HuH-7.5 (cell line): ENCODE data around the gene TANC2.
A peak's percentile ranks its signal among the peaks of the same experiment; 100 is the strongest.

Source experiments
- DNase-seq: peaks from one replicate; pipeline ENCODE4 v3.0.0; 2011; ENCODE audit warnings: low spot score

TANC2 gene

DNA sequence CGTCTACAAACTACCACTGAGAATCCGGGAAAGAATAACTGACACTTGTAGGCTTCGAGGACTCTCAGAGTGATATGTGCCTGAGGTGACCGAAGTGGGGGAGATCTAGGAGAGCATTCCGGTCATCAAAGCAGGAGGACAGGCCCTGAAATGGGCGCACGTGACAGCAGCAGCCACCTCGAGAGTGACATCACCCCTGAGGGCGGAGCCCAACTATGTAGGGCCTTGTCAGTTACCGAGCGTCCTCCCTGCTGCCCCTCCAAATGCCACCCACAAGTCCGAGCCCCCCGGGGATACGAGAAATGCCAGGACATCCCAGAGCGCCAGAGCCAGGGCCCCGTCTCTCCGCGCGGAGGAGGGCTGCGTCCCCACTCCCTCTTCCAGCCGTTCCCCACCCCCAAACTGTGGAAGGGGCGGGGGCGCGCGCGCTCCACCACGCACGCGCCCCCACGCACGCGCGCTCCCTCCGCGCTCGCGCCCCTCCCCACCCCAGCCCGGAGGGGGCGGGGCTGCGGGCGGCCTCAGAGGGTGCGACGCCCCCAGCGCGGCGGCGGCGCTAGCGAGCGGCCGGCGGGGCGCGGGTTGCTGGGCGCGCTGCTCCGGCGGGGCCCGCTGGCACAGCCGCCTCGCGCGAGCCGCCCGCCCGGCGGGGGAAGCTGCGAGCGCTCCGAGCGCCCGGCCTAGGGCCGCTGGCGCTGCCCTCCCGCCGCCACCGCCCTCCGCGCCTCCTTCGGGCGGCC is at the start of gene TANC2:
Gene TANC2 (plus strand): TSS at position 550 of the 740 bp plus-strand sequence. CDS start 43,325 bp downstream, outside the sequence.
- peak; percentile 81 for DNase-seq

GRCh38 chr17:62916684-62917571 is 49.1 kb upstream of the TANC2 start:
- no peak for DNase-seq

- no peak for DNase-seq
These were observed 46.6 kb upstream of the TANC2 start for GRCh38 chr17:62919388-62919787.

- no peak for DNase-seq
These were observed 45.7 kb upstream of the TANC2 start for GRCh38 chr17:62920300-62920699.

DNA sequence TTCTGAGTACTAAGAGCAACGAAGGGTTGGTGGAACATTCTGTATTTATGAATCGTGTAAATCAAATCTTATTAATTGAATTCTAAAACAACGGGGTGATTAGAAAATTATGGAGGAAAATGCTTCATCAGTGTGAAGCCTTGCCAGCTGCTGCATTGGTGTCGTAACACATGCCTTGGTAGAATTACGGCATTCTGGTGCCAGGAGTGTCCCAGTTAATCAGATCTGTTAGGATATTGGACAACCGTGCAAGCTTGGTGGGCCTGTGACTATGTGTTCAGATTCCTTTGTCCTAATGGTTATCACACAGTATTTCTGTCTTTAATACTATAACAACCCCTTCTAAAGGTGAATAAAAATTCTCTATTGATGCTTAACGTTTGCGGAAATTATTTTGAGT is 44.2 kb upstream of the TANC2 start:
- no peak for DNase-seq

GRCh38 chr17:62923258-62924150 is 42.5 kb upstream of the TANC2 start:
- DNase-seq, result no peak

GRCh38 chr17:62925267-62925836 is 40.7 kb upstream of the TANC2 start:
- no peak for DNase-seq

DNA sequence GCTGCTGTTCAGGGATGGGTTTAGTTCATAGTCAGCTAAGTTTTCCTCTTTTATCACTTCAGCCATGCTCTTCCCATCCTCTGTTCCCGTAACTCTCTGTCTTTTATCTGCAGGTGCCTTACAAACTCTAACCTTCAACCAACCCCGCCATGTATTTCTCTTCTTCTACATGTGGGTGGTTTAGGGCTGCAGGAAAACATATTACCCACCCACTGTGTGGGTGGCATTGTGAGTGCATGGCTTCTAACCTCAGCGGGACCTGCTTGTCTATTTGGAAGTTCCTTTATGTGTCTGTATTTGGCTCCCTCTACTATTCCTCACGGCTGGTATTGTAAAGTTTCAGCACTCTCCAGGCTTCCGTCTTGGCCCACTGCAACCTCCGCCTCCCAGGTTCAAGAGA is 39.0 kb upstream of the TANC2 start:
- DNase-seq, result no peak

DNA sequence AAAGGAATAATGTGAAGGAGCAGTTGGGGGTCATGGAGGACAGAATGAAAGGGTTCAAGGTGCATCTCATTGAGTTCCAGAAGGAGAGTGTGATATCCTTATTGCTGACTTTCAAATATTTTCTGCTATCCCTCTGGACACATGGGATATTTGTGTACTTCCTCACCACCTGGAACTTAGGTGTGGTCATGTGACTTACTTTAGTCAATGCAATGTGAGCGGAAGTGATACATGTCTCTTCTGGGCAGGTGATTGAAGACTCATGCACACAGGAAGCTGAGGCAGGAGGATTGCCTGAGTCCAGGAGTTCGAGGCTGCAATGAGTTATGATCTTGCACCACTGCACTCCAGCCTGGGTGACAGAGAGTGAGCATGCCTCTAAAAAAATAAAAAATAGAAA is 36.7 kb upstream of the TANC2 start:
- no peak for DNase-seq

- no peak for DNase-seq
These were observed 34.9 kb upstream of the TANC2 start for GRCh38 chr17:62931101-62931500.

- no peak for DNase-seq
These were observed 32.3 kb upstream of the TANC2 start for GRCh38 chr17:62933501-62934385.

DNA sequence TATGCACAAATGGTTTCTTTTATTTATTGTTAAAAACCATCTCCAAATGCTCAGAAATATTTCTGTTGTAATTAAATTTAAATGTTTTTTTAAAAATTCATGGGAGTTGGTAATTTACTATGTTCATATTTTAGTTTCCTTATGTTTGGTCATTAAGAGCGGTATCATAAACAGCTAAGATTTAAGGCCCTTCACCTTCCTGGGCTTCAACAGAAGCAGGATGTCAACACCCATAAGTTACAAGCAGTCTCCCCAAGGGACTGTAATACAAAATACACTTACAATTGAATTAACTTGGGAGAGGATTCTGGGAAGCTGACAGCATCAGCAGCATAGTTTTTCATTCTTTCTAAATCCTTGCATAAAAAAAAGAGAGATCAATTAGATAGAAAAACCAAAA is 30.9 kb upstream of the TANC2 start:
- DNase-seq, result no peak

DNA sequence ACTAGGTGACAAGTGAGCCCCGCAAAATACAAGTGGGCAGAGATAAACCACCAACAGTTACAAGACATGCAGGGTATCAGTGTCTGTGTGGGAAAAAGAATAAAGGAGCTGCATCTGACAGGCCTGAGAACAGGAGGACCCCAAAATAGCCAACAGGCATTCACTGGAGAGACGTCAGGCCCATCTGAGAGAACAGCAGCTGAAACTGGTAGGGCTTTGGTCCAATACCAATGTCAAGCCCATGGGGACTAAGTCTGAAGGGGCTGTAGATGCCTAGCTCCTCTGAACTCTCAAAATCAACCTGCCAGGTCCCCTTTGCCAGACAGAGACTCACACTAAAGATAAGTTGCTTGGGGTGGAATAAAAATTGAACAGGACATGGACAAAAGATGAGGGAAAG is 30.5 kb upstream of the TANC2 start:
- DNase-seq, result no peak

DNA sequence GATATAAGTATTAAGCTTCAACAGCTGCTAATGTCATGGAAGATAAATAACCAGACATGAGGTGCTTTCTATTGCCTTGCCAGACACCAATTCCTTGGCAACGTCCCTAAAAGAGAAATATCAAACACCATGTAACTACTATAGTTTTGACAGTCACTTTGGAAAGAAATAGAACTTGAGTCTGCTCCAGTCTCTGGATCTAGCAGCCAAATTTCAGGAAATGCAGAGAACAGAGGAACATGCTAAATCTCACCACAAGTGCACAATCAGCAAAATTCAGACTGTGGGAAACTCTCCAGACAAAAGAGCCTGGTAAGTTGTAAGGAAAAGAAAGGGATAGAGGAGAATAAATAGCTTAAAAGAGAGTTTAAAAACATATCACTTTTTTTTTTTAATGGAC is 28.4 kb upstream of the TANC2 start:
- DNase-seq, result no peak

DNA sequence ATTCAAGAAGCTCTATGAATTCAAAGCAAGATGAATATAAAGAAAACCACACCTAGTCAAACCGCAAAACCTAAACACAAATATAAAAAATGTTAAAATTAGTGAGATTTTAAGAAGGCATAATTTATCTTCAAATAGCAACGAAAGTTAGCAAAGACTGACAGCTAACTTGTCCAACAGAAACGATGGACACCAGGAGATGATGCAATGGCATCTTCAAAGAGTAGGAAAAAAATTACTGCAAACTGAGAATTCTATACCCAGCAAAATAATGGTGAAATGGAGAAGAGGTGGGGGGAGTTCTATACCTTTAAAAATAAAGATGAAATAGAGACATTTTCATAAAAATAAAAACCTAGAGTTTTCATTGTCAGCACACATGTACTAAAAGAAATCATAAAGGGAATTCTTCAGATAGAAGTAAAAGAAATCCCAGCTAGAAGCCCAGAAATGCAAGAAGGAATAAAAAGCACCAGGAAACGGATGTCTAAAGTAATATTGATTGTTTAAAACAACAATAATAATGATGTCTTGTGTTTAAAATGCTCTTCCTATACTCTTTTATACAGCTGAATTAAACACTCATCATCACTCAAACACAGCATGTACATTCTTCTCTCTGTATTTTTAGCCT is 24.6 kb upstream of the TANC2 start:
- DNase-seq, result no peak

DNA sequence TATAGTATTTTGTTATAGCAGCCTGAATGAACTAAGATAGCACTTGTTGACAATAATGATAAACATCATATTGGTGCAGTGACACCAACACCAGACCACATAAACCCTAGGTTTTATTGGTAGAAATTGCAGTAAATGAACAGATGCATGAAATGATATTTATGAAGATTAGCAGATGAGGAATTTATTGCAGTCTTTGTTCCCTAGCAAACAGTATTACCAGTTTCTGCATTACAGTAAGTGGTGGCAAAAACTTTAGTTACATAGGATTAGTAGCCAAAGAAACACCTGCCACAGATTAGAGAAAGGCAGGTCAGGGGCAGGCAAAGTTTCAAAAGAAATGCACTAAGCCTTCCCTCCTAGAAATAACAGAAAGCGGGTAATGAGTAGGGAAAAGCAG is 17.7 kb upstream of the TANC2 start:
- DNase-seq, result no peak

DNA sequence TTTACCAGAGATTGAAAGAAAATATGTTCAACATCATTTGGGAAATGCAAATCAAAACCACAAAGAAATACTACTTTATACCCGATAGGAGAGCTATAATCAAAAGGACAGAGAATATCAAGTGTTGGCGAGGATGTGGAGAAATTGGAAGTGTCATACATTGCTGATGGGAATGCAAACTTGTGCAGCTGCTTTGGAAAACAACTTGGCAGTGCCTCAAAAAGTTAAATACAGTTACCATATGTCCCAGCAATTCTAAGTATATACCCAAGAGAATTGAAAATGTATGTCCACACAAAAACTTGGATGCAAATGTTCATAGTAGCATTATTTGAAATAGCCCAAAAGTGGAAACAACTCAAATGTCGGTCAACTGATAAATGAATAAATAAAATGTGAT is 17.0 kb upstream of the TANC2 start:
- DNase-seq, result no peak

DNA sequence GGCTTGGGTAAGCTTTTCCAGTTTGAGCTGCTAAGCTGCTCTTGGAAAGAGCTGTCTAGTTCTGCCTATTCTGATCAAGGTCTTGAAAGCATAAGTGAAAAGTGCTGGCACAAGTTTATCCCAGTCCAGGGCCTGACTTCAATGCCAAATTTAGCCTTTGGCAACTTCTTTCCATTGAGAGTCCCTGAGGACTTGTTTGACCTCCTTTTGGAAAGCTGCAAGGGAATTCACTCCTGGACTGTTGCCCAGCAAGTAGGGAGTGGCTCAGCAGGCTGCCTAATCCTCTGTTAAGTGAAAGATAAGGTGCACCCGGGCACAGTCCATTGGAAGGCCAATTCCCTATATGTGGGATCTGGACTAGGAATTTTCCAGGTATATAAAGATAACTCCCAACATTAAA is 16.0 kb upstream of the TANC2 start:
- DNase-seq, result peak; percentile 36

GRCh38 chr17:62955841-62956352 is 10.1 kb upstream of the TANC2 start:
- no peak for DNase-seq

DNA sequence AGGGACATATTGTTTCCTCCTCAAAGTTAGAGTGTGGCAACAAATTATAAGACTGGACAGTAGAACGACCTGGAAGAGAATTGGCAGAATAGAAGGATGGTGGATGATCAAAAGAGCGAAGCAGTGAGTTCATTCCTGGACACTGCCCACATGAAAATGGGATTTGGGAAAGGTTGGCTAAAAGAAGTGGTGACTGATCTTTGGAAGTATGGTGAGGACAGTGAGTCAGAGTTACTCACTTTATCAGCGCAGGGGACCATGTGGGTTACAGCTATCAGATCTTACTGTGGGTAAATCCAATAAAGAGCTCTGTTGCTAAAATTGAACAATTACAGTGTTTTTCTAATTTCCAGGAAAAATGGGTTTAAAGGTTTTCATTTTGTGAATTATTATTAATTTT is 2.7 kb upstream of the TANC2 start:
- DNase-seq, result peak; percentile 35
